ENCODE data around the gene TRANK1. TPM values are rescaled to one million over a fixed set of nuclear protein-coding genes. Genes with fewer than 3 reads are reported as not detected.

Gene TRANK1
- polyA plus RNA-seq, 1 donor from 2014 or later: 11.6 TPM

GRCh38 chr3:36790765-36791164 lies 154.1 kb downstream of the TRANK1 start:
- H3K4me3 ChIP-seq (ENCODE audit: low read length): no peak overlapping the region
- no peaks in the 10 kb centered on the region for H3F3A ChIP-seq (ENCODE audit: insufficient read depth, low read length, poor library complexity, severe bottlenecking)
- H3K9me2 ChIP-seq (ENCODE audit: insufficient read depth, low read length): no peaks in the 10 kb centered on the region
- no peak for TF ChIP-seq EP300 (conservative IDR thresholded peaks at IDR 0.05; ENCODE audit: poor library complexity, severe bottlenecking)
- no peak for TF ChIP-seq CTCF (IDR thresholded peaks at IDR 0.05; ENCODE audit: poor library complexity, severe bottlenecking)
- no peak for TF ChIP-seq SMC3 (conservative IDR thresholded peaks at IDR 0.05; ENCODE audit: poor library complexity)
- no peak for TF ChIP-seq MXI1 (conservative IDR thresholded peaks at IDR 0.05; ENCODE audit: poor library complexity, severe bottlenecking)
- TF ChIP-seq REST (IDR thresholded peaks at IDR 0.05; ENCODE audit: borderline replicate concordance): no peak
- TF ChIP-seq EZH2 (IDR thresholded peaks at IDR 0.05; ENCODE audit: borderline replicate concordance, insufficient read depth, low read length, poor library complexity, severe bottlenecking): no peak
- TF ChIP-seq POLR2AphosphoS5 (IDR thresholded peaks at IDR 0.05): no peak
- no peak for TF ChIP-seq TAF1 (IDR thresholded peaks at IDR 0.05; ENCODE audit: low read depth)
- no peak for TF ChIP-seq RAD21 (conservative IDR thresholded peaks at IDR 0.05)
- no peaks in the 10 kb centered on the region for H3K9me3 ChIP-seq (ENCODE audit: low read length)
- H3K27me3 ChIP-seq (ENCODE audit: insufficient read depth, low read depth, low read length): no peaks in the 10 kb centered on the region
- H2AFZ ChIP-seq (ENCODE audit: low read depth, low read length): no peak overlapping the region
- no peaks in the 10 kb centered on the region for H3K79me2 ChIP-seq (replicated peaks; ENCODE audit: insufficient read depth, low read length)
- H4K20me1 ChIP-seq (ENCODE audit: insufficient read depth): no peaks in the 10 kb centered on the region
- H3K9ac ChIP-seq (ENCODE audit: low read length): no peak overlapping the region
- no peaks in the 10 kb centered on the region for H3K36me3 ChIP-seq (ENCODE audit: insufficient read depth, low read length)
- no peak overlapping the region for H3K27ac ChIP-seq (ENCODE audit: low read length)
- no peak overlapping the region for H3K4me2 ChIP-seq (ENCODE audit: low read length)

GRCh38 chr3:36786921-36787890 lies 157.6 kb downstream of the TRANK1 start:
- Histone ChIP-seq H3F3A (ENCODE audit: insufficient read depth, low read length, poor library complexity, severe bottlenecking) (no peaks in the 10 kb centered on the region), H3K4me2 (ENCODE audit: low read length) (no peak overlapping the region), H3K79me2 (replicated peaks; ENCODE audit: insufficient read depth, low read length) (no peaks in the 10 kb centered on the region), H2AFZ (ENCODE audit: low read depth, low read length) (no peak overlapping the region), H3K36me3 (ENCODE audit: insufficient read depth, low read length) (no peaks in the 10 kb centered on the region), H3K27me3 (ENCODE audit: insufficient read depth, low read depth, low read length) (no peaks in the 10 kb centered on the region), H3K9me3 (ENCODE audit: low read length) (no peaks in the 10 kb centered on the region), H3K4me3 (ENCODE audit: low read length) (no peak overlapping the region), H4K20me1 (ENCODE audit: insufficient read depth) (no peaks in the 10 kb centered on the region), H3K9me2 (ENCODE audit: insufficient read depth, low read length) (no peaks in the 10 kb centered on the region), H3K9ac (ENCODE audit: low read length) (no peak overlapping the region), H3K27ac (ENCODE audit: low read length) (no peak overlapping the region)
- TF ChIP-seq RAD21 (conservative IDR thresholded peaks at IDR 0.05) (no peak), CTCF (IDR thresholded peaks at IDR 0.05; ENCODE audit: poor library complexity, severe bottlenecking) (no peak), MXI1 (conservative IDR thresholded peaks at IDR 0.05; ENCODE audit: poor library complexity, severe bottlenecking) (no peak), SMC3 (conservative IDR thresholded peaks at IDR 0.05; ENCODE audit: poor library complexity) (no peak), REST (IDR thresholded peaks at IDR 0.05; ENCODE audit: borderline replicate concordance) (no peak), EP300 (conservative IDR thresholded peaks at IDR 0.05; ENCODE audit: poor library complexity, severe bottlenecking) (no peak), EZH2 (IDR thresholded peaks at IDR 0.05; ENCODE audit: borderline replicate concordance, insufficient read depth, low read length, poor library complexity, severe bottlenecking) (no peak), TAF1 (IDR thresholded peaks at IDR 0.05; ENCODE audit: low read depth) (no peak), POLR2AphosphoS5 (IDR thresholded peaks at IDR 0.05) (no peak)
